OCI-LY7 (cell line): ENCODE results near the gene SRR. TPM values are rescaled to one million over a fixed set of nuclear protein-coding genes. Genes with fewer than 3 reads are reported as not detected.
A peak's percentile ranks its signal among the peaks of the same experiment; 100 is the strongest.

Experiments used
- BruUV-seq: library from RNA; stranded (reverse); fragments of 400-500 nt; replicated peaks from 2 replicates; lab custom pipeline; 2021; lab: Mats Ljungman, UMichigan
- CTCF ChIA-PET: fragments of 300-600 bp; sonication (Branson Sonifier 250); formaldehyde crosslinking; loops from one replicate; lab custom pipeline; 2022; ENCODE audit warnings: antibody characterized with exemption; ENCODE audit not compliant: unreplicated experiment; lab: Charles Lee
- POLR2A ChIA-PET: fragments of 300-600 bp; sonication (Branson Sonifier 250); formaldehyde crosslinking; loops from one replicate; lab custom pipeline; 2022; ENCODE audit warnings: antibody characterized with exemption; lab: Charles Lee
- DNase-seq: peaks from one replicate; pipeline ENCODE4 v3.0.0-alpha.2; 2015; ENCODE audit warnings: low spot score
- H2AFZ ChIP-seq: fragments of 200-600 bp; sonication (generic), shearing (Covaris generic); 2 replicates; pipeline ENCODE4 v1.6.1; 2014; ENCODE audit warnings: mild to moderate bottlenecking, antibody characterized with exemption, low read length, moderate library complexity
- H3K27ac ChIP-seq: fragments of 200-600 bp; sonication (generic); 2 replicates; pipeline ENCODE4 v1.5.1; 2014; ENCODE audit warnings: mixed run types, low read depth, mild to moderate bottlenecking, moderate library complexity, low read length, inconsistent platforms; ENCODE audit not compliant: poor library complexity, severe bottlenecking
- H3K36me3 ChIP-seq: fragments of 200-600 bp; sonication (generic); 2 replicates; pipeline ENCODE4 v1.6.1; 2014; ENCODE audit warnings: mild to moderate bottlenecking, antibody characterized with exemption, low read length, moderate library complexity, mixed read lengths; ENCODE audit not compliant: insufficient read depth
- H3K4me1 ChIP-seq: fragments of 200-600 bp; sonication (generic); 2 replicates; pipeline ENCODE4 v1.5.1; 2014; ENCODE audit warnings: mild to moderate bottlenecking, low read length; ENCODE audit not compliant: insufficient read depth, poor library complexity, severe bottlenecking
- H3K4me2 ChIP-seq: fragments of 200-600 bp; sonication (generic); 2 replicates; pipeline ENCODE4 v1.6.1; 2014; ENCODE audit warnings: mild to moderate bottlenecking, low read length
- H3K4me3 ChIP-seq: fragments of 200-600 bp; sonication (generic); 2 replicates; pipeline ENCODE4 v1.5.1; 2014; ENCODE audit warnings: mild to moderate bottlenecking, low read depth, low read length; ENCODE audit not compliant: poor library complexity, severe bottlenecking
- H3K79me2 ChIP-seq: fragments of 200-600 bp; sonication (generic); 2 replicates; pipeline ENCODE4 v1.6.1; 2016; ENCODE audit warnings: low read depth, mild to moderate bottlenecking, low read length, moderate library complexity, mixed read lengths; ENCODE audit not compliant: insufficient read depth
- H3K9me2 ChIP-seq: fragments of 200-600 bp; sonication (generic); 2 replicates; pipeline ENCODE4 v1.6.1; 2016; ENCODE audit warnings: mild to moderate bottlenecking, low read length, mixed read lengths; ENCODE audit not compliant: insufficient read depth
- H3K9me3 ChIP-seq: fragments of 200-600 bp; sonication (generic); 2 replicates; pipeline ENCODE4 v1.6.1; 2014; ENCODE audit warnings: mild to moderate bottlenecking, mixed run types, low read length, mixed read lengths
- H4K20me1 ChIP-seq: fragments of 200-600 bp; sonication (generic); 2 replicates; pipeline ENCODE4 v1.6.1; 2014; ENCODE audit warnings: mild to moderate bottlenecking, antibody characterized with exemption, low read length, moderate library complexity, mixed read lengths; ENCODE audit not compliant: insufficient read depth
- CTCF ChIP-seq: fragments of 200-600 bp; sonication (generic); conservative IDR thresholded peaks from 2 replicates; pipeline ENCODE4 v1.5.1; 2014; ENCODE audit warnings: mild to moderate bottlenecking, antibody characterized with exemption, low read length, moderate library complexity, mixed read lengths
- EZH2phosphoT487 ChIP-seq: fragments of 200-600 bp; sonication (generic); IDR thresholded peaks from 2 replicates; pipeline ENCODE4 v1.6.1; 2018; ENCODE audit warnings: low read depth, borderline replicate concordance, mild to moderate bottlenecking, mixed run types, antibody characterized with exemption, low read length, moderate library complexity, mixed read lengths
- intact Hi-C: fragments of 100-400 bp; cut with micrococcal nuclease; formaldehyde crosslinking; loops from one replicate; pipeline ENCODE4 v1.10.0; 2022; ENCODE audit not compliant: unreplicated experiment
- total RNA-seq, 2 experiments: library from RNA; depleted of rRNA in 1 of 2; stranded (reverse); fragments of >200 nt in 1 of 2; shearing (Covaris generic) in 1 of 2; gene quantifications; 2 replicates each; pipeline ENCODE4 v1.2.3, GENCODE V29; 2014 to 2022

SRR gene
- total RNA-seq, 2 experiments from 2014 or later: 3.8 to 12.1 TPM

- Histone ChIP-seq H4K20me1 (no peaks in the 10 kb centered on the region; the same call in 1 of the 2 replicates), H3K79me2 (no peaks in the 10 kb centered on the region; the same call in 1 of the 2 replicates), H3K9me3 (no peaks in the 10 kb centered on the region), H3K27ac (no peak overlapping the region), H2AFZ (no peak overlapping the region), H3K4me2 (no peak overlapping the region), H3K9me2 (no peaks in the 10 kb centered on the region), H3K4me3 (no peak overlapping the region), H3K36me3 (peaks cover 84% of the 10 kb centered on the region), H3K4me1 (no peaks in the 10 kb centered on the region)
- TF ChIP-seq EZH2phosphoT487 (no peak), CTCF (no peak)
- ChIA-PET POLR2A (no interaction called here), CTCF (interaction anchor here (0.5 kb wide), 1 partner anchor 271 kb away, joined by 3 read pairs; no protein-coding TSS in a partner anchor)
- no peak for DNase-seq
- intact Hi-C loops: no loop called here
- BruUV-seq: TSS peak; percentile 65
Measured at GRCh38 chr17:2323629-2324314, 20.0 kb downstream of the SRR start.

GRCh38 chr17:2331303-2331702 lies 27.6 kb downstream of the SRR start:
- Histone ChIP-seq H4K20me1 (peaks cover 10% of the 10 kb centered on the region), H3K27ac (no peak overlapping the region), H3K36me3 (peaks cover 98% of the 10 kb centered on the region), H3K4me1 (peaks cover 19% of the 10 kb centered on the region), H2AFZ (no peak overlapping the region), H3K9me3 (no peaks in the 10 kb centered on the region), H3K79me2 (peaks cover 55% of the 10 kb centered on the region), H3K4me2 (no peak overlapping the region), H3K9me2 (no peaks in the 10 kb centered on the region), H3K4me3 (no peak overlapping the region)
- TF ChIP-seq CTCF (no peak), EZH2phosphoT487 (no peak)
- intact Hi-C loops: no loop called here
- no TSS peak for BruUV-seq
- DNase-seq: no peak
- ChIA-PET POLR2A (interaction anchor here (1.1 kb wide), 1 partner anchor 27 kb away, joined by 3 read pairs; the partner anchor contains the start of genes SMG6 and SRR), CTCF (no interaction called here)

GRCh38 chr17:2335726-2336214 lies 32.0 kb downstream of the SRR start:
- H3K79me2 ChIP-seq: peaks cover 43% of the 10 kb centered on the region
- peak overlapping the region; percentile 95 for H3K4me3 ChIP-seq
- BruUV-seq: no TSS peak
- no peaks in the 10 kb centered on the region for H3K9me3 ChIP-seq
- peak overlapping the region; percentile 78 for H3K27ac ChIP-seq
- peak overlapping the region; percentile 68; the same call in 1 of the 2 replicates for H2AFZ ChIP-seq
- peaks cover 32% of the 10 kb centered on the region for H3K4me1 ChIP-seq
- peaks cover 53% of the 10 kb centered on the region for H3K36me3 ChIP-seq
- DNase-seq: no peak
- H3K9me2 ChIP-seq: no peaks in the 10 kb centered on the region
- no peak for TF ChIP-seq EZH2phosphoT487
- TF ChIP-seq CTCF: no peak
- CTCF ChIA-PET: no interaction called here
- peaks cover 10% of the 10 kb centered on the region; the same call in 1 of the 2 replicates for H4K20me1 ChIP-seq
- H3K4me2 ChIP-seq: peak overlapping the region; percentile 97
- POLR2A ChIA-PET: interaction anchor here (0.5 to 2.6 kb wide), 7 partner anchors 12 to 619 kb away, joined by 3 to 7 read pairs (median 4); partner anchors contain the start of gene PAFAH1B1
- intact Hi-C loops: loop anchor here (2.0 to 5.0 kb wide), 2 partner anchors 65 to 283 kb away; partner anchors contain the start of gene MNT
